Endodermal cell (in vitro differentiated cells): ENCODE measurements around the gene S1PR3. TPM values are rescaled to one million over a fixed set of nuclear protein-coding genes. Genes with fewer than 3 reads are reported as not detected.
A peak's percentile ranks its signal among the peaks of the same experiment; 100 is the strongest.

ENCODE experiments used
- DNase-seq: peaks from one replicate; pipeline ENCODE4 v3.0.0-alpha.2; 2017
- H3K27ac ChIP-seq: 2 replicates; pipeline ENCODE4 v1.5.1; 2013; ENCODE audit warnings: mild to moderate bottlenecking, low read depth, low read length, moderate library complexity
- H3K27me3 ChIP-seq: 2 replicates; pipeline ENCODE4 v1.6.1; 2013; ENCODE audit warnings: mild to moderate bottlenecking, low read length, moderate library complexity; ENCODE audit not compliant: insufficient read depth, control insufficient read depth, poor library complexity, severe bottlenecking
- H3K36me3 ChIP-seq: 2 replicates; pipeline ENCODE4 v1.7.0; 2013; ENCODE audit warnings: mild to moderate bottlenecking, low read length, moderate library complexity; ENCODE audit not compliant: control insufficient read depth, insufficient read depth
- H3K4me1 ChIP-seq: one replicate; pipeline ENCODE4 v1.7.0; 2013; ENCODE audit warnings: low read length; ENCODE audit not compliant: control insufficient read depth, insufficient read depth
- H3K4me3 ChIP-seq: 2 replicates; pipeline ENCODE4 v1.5.1; 2013; ENCODE audit warnings: mild to moderate bottlenecking, low read length, moderate library complexity
- H3K9ac ChIP-seq: 2 replicates; pipeline ENCODE4 v1.6.1; 2013; ENCODE audit warnings: mild to moderate bottlenecking, low read length, moderate library complexity; ENCODE audit not compliant: poor library complexity, severe bottlenecking; ENCODE audit errors: extremely low read depth
- H3K9me3 ChIP-seq: 2 replicates; pipeline ENCODE4 v1.6.1; 2013; ENCODE audit warnings: mild to moderate bottlenecking, low read length, moderate library complexity; ENCODE audit not compliant: control insufficient read depth
- H3K27ac Mint-ChIP-seq: 2 replicates; pipeline ENCODE4 v1.8.0; 2020; ENCODE audit warnings: mixed read lengths
- H3K27me3 Mint-ChIP-seq: 2 replicates; pipeline ENCODE4 v1.8.0; 2021; ENCODE audit warnings: mild to moderate bottlenecking, mixed read lengths; ENCODE audit not compliant: insufficient read depth
- H3K36me3 Mint-ChIP-seq: 2 replicates; pipeline ENCODE4 v1.8.0; 2020; ENCODE audit warnings: low read depth, mixed read lengths
- H3K4me1 Mint-ChIP-seq: 2 replicates; pipeline ENCODE4 v1.8.0; 2020; ENCODE audit warnings: mixed read lengths
- H3K4me3 Mint-ChIP-seq: 2 replicates; pipeline ENCODE4 v1.8.0; 2020; ENCODE audit warnings: mild to moderate bottlenecking, moderate library complexity, mixed read lengths
- H3K9me3 Mint-ChIP-seq: 2 replicates; pipeline ENCODE4 v1.8.0; 2020; ENCODE audit warnings: mild to moderate bottlenecking, mixed read lengths
- WGBS, 2 experiments: methylation state at CpG; one replicate each; pipeline versions ENCODE4 v1.1.5 to v1.1.7; 2013; ENCODE audit warnings: missing lambda C conversion rate in 2 of 2, mixed read lengths in 1 of 2; ENCODE audit not compliant: insufficient coverage in 1 of 2, insufficient read length in 1 of 2; 5-methylcytosine and 5-hydroxymethylcytosine counted together
- total RNA-seq, 2 donors: library from RNA; stranded (reverse); fragmentation: NEBNext Ultra II Directional in 1 of 2; extraction: Animal tissue kit (Norgen Biotek cat#: 25700) in 1 of 2; gene quantifications; 2 replicates in 1 of 2; 3 replicates in 1 of 2; pipeline ENCODE4 v1.2.1, GENCODE V29; 2021
- TF ChIP-seq, protein P1 (sequence below): fragments of 200-600 bp; sonication (generic); conservative IDR thresholded peaks from 2 replicates; pipeline ENCODE4 v1.5.0; 2021; ENCODE audit warnings: antibody characterized with exemption, mild to moderate bottlenecking

S1PR3 gene
- total RNA-seq, 2 donors from 2014 or later: 53.6 to 95.2 TPM

DNA sequence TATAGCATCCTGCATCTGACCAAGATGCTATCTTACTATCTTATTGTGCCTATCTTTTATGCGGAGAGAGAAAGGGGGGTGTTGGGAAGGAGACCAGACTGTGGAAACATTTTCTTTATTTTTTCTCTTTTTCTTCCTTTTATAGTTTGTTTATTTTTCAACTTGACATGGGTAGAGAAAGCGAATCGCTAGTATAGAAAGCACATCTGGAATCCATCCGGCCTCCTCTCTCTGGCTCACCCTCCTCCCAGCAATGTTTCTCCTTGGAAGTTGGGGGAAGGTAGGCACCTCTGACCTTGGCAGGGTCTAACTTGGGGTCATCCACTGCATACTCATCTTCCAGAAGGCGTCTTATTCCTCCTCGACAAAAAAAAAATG lies 3.9 kb downstream of the S1PR3 start:
- Histone ChIP-seq H3K27me3 (no peaks in the 10 kb centered on the region), H3K36me3 (peaks cover 71% of the 10 kb centered on the region), H3K9me3 (no peaks in the 10 kb centered on the region), H3K4me3 (peak overlapping the region; percentile 97), H3K27ac (no peak overlapping the region), H3K4me1 (peaks cover 19% of the 10 kb centered on the region), H3K9ac (peak overlapping the region; percentile 17)
- DNase-seq: no peak
- no peak overlapping the region for H3K27ac Mint-ChIP-seq
- H3K27me3 Mint-ChIP-seq: peaks cover 3% of the 10 kb centered on the region
- WGBS, 2 experiments: 87 to 100% methylated on average over 2 to 4 of the region's 6 CpGs
- peaks cover 57% of the 10 kb centered on the region for H3K36me3 Mint-ChIP-seq
- TF ChIP-seq, protein P1, sequence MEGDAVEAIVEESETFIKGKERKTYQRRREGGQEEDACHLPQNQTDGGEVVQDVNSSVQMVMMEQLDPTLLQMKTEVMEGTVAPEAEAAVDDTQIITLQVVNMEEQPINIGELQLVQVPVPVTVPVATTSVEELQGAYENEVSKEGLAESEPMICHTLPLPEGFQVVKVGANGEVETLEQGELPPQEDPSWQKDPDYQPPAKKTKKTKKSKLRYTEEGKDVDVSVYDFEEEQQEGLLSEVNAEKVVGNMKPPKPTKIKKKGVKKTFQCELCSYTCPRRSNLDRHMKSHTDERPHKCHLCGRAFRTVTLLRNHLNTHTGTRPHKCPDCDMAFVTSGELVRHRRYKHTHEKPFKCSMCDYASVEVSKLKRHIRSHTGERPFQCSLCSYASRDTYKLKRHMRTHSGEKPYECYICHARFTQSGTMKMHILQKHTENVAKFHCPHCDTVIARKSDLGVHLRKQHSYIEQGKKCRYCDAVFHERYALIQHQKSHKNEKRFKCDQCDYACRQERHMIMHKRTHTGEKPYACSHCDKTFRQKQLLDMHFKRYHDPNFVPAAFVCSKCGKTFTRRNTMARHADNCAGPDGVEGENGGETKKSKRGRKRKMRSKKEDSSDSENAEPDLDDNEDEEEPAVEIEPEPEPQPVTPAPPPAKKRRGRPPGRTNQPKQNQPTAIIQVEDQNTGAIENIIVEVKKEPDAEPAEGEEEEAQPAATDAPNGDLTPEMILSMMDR: no peak
- H3K4me1 Mint-ChIP-seq: peaks cover 31% of the 10 kb centered on the region
- no peaks in the 10 kb centered on the region for H3K9me3 Mint-ChIP-seq
- H3K4me3 Mint-ChIP-seq: peak overlapping the region; percentile 95

DNA sequence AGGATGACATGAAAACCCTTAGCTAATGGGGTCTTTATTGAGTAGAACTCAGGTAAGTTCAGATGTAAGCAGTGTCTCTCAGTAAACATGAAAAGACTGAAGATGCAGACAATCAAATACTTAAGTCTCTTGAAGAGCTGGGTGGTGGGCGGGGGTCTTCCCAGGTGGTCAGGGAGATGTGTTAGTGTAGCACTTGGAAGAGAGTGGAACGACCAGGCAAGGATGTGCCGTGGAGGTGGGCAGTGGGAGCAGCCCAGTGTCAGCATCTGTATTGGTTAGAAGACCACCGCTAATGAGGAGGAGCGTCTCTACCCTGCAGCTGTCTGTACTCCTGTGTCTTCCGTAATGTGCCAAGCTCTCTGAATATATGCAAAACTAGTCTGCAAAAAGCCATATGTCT lies 4.4 kb downstream of the S1PR3 start:
- TF ChIP-seq, protein P1: no peak
- Histone ChIP-seq H3K36me3 (peaks cover 71% of the 10 kb centered on the region), H3K9ac (no peak overlapping the region), H3K27me3 (no peaks in the 10 kb centered on the region), H3K4me3 (peak overlapping the region; percentile 97), H3K9me3 (no peaks in the 10 kb centered on the region), H3K4me1 (peaks cover 19% of the 10 kb centered on the region), H3K27ac (no peak overlapping the region)
- Mint-ChIP-seq H3K27ac (no peak overlapping the region), H3K27me3 (peaks cover 3% of the 10 kb centered on the region), H3K4me3 (peak overlapping the region; percentile 95), H3K4me1 (peaks cover 34% of the 10 kb centered on the region), H3K9me3 (no peaks in the 10 kb centered on the region), H3K36me3 (peaks cover 61% of the 10 kb centered on the region)
- 92 to 95% methylated on average over 4 to 6 of the region's 6 CpGs for WGBS, 2 experiments
- no peak for DNase-seq

DNA sequence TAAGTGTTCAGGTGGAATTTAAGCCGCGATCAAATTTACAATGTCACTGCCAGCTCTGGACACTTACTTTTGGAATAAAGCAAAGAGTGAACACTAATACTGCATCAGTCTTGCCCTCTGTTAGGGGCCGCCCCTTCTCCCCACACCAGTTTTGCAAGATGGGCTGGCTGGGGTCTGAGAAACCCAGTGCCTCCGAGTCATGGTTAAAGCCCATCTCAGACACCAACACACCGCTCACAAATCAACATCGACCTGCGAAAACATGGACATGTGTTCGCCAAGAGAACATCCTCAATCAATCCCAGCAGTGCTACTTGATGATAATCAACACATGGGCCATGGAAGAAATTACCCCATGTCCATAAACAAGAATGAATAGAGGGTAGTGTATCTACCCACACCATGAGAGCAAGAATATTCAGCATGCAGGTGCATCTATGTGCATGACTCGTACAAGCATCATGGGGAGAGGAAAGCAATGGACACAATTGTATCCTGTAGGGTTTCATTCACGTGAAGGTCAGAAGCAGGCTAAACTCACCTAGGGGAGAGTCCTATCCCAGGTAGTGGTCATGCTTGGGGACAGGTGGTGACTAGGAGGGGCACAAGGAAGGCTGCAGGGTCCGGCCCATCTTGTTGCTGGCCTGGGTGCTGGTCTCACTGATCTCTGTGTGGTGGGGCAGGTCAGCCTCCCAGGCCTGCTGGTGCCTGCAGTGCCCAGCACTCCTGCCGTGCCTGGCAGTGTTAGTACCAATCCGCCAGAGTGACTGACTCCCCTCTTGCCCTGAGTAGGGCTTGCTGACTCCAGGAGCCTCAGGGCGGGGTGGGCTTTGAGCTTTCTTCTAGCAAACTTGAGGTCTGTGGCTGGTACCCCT lies 5.0 kb downstream of the S1PR3 start:
- Histone ChIP-seq H3K9me3 (no peaks in the 10 kb centered on the region), H3K27ac (no peak overlapping the region), H3K9ac (no peak overlapping the region), H3K4me3 (peak overlapping the region; percentile 97), H3K4me1 (peaks cover 21% of the 10 kb centered on the region), H3K36me3 (peaks cover 73% of the 10 kb centered on the region), H3K27me3 (no peaks in the 10 kb centered on the region)
- DNase-seq: no peak
- no peak overlapping the region for H3K27ac Mint-ChIP-seq
- TF ChIP-seq, protein P1: no peak
- H3K36me3 Mint-ChIP-seq: peaks cover 67% of the 10 kb centered on the region
- H3K27me3 Mint-ChIP-seq: peaks cover 3% of the 10 kb centered on the region
- H3K4me1 Mint-ChIP-seq: peaks cover 40% of the 10 kb centered on the region
- H3K9me3 Mint-ChIP-seq: no peaks in the 10 kb centered on the region
- H3K4me3 Mint-ChIP-seq: peak overlapping the region; percentile 95
- 95 to 99% methylated on average over 10 to 14 of the region's 14 CpGs for WGBS, 2 experiments
